Stimulated activated CD4-positive, alpha-beta T cell treated with anti-CD3 and anti-CD28 coated beads, Interleukin-1b, Interleukin-23, amount 100 ng/mL, for 48 hours (primary cell): ENCODE measurements around the gene KDM5A.
"Not testable (repeated sequence)": the region's sequence is repeated elsewhere in the genome, so short reads cannot be mapped to it uniquely, and the experiment has no call there.

ENCODE experiments used
- DNase-seq: peaks from one replicate; pipeline ENCODE4 v3.0.0-alpha.2; 2020

KDM5A gene

DNA sequence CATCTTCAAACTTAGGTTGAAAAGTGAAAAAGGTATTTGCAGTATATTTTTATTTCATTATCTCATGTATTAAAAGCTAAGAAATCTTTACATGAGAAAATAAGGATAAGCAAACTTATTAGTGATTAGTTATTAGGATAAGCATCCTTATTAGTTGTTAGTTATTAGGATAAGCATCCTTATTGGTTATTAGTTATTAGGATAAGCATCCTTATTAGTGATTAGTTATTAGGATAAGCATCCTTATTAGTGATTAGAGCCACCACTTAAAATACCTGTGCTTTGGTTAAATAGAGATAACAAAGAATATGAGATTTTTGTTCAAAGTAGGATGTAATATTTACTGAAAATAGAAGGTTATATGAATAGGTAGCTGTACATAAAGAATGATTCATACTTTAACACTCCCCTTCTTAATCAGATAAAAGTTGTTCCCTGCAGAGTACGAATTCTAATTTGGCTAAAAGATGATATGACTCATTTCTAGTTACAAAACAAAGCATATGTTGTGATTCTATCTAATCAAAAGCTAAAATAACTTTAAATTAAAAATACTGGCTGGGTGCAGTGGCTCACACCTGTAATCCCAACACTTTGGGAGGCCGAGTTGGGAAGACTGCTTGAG lies 56.4 kb downstream of the KDM5A start:
- DNase-seq: no peak

DNA sequence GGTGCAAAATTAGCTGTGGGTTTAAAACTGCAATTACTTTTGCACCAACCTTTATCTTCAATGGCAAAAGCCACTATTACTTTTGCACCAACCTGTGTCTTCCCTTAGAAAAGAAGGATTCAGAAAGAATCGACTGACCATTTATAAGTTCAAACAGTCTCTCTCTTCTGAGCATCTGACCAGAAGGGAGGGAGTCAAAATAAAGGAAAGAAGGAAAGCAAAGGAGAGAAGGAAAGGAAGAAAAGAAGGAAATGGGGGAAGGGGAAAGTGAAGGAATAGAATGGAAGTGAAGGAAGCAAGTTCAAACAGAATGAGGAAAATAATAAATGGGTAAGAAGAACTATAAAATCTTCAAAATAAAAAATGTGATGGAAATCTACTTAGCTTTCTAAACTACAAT lies 57.8 kb downstream of the KDM5A start:
- no peak for DNase-seq

DNA sequence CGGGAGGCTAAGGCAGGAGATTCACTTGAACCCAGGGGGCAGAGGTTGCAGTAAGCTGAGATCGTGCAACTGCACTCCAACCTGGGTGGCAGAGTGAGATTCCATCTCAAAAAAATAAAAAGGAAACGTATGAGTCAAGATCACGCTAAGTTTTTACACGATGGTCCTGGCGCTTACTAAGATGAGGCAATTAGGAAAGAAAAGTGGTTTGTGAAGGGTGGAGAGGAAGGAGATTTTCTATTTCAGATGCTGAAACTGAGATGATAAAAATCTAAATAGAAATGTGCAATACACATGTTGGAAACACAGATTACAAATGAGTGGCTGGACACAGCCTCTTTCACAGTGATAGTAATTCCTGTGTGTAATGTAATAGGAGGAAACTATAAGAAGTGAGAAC lies 63.2 kb downstream of the KDM5A start:
- DNase-seq: no peak

DNA sequence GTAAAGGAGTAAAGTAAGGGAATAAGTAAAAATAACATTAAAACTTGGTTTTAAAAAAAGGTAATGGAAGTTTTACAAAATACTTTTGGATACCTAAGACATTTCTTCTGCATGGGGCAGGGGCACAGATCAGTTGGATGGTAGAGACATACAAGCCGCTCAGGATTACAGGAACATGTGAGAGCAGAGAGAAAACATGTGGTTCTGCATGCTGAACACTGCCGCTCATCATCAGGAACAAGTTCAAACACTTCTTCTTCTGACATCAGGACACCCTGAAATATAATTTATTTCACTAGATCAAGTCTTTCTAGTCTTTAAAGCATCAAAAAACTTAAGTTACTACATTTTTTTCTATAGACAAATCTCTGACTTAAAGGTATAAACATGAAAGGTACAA lies 65.6 kb downstream of the KDM5A start:
- DNase-seq: no peak

DNA sequence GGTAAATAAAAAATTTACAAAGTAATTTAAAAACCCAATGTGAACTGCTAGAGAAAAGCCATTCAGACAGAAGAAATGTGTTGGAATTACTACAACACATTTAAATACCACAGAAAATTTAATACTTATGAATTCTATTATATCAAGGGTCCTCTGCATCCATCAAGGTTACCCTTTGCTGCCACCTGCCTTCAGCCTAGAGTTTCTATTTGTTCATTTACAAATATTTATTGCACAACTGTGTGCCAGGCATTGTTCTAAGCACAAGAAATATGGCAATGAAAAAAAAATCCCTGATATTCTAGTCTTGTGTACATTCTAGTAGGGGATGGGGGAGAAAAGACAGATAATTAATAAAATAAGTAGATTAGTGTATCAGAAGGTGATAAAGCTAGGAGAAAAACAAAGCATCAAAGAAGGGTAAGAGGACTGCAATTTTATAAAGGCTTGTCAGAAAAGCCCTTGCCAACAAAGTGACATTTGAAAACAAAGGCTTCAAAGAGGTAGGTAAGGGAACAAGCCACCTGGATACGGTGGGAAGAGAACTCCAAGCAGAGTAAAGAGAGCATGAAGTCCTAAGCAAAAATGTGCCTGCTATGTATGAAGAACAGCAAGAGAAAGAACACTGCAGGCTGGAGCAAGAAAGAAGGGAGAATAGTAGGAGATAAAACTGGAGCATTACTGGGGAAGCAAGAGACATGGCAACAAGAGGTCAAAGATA lies 67.4 kb downstream of the KDM5A start:
- DNase-seq: no peak

DNA sequence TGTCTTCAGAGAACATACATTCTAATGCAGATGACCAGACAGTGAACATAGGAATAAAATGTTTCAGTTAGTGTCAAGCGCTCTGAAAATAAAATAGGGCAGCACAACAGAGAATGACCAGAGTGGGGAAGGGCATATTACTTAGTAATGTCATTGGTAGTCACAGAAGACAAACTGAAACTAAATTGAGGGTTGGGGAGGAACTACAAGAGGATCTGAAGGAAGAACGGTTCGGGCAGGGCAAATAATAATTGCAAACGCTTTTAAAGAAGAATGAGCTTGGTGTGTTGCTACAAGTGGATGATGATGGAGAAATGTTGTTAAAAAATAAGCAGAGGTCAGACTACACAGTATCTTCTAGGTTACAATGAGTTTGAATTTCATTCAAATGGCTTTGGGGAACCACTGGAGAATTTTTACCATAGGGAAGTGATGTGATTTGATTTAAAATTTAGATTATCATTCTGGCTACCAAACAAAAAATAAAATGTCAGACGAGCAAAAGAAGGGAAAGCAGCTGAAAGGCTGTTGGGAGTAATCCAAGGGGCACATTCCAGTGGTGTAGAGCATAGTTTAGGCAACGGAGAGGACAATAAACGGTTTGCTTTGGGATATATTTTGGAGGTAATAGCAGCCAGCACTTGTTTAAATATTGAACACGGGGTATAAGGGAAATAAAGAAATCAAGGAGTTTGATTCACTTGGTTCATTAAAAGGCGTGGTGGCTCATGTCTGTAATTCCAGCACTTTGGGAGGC lies 70.2 kb downstream of the KDM5A start:
- no peak for DNase-seq

DNA sequence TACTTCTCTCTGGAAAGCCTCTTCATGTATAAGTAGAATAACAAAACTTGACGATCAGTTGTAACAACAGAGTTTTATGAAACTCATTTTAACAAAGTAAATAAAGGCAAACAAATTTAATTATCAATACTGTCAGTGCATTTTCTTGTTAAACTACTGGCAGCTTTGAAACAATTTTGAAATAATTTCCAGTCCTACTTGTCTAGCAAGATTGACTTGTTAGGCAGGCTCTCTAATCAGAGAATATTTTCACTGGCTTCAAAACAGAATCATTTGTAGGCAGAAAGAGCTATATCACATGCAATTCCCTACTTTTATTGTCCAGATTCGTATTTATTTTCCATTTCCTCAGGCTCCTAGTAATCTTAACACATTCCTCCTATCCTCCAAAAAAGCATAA lies 80.6 kb downstream of the KDM5A start:
- no peak for DNase-seq

DNA sequence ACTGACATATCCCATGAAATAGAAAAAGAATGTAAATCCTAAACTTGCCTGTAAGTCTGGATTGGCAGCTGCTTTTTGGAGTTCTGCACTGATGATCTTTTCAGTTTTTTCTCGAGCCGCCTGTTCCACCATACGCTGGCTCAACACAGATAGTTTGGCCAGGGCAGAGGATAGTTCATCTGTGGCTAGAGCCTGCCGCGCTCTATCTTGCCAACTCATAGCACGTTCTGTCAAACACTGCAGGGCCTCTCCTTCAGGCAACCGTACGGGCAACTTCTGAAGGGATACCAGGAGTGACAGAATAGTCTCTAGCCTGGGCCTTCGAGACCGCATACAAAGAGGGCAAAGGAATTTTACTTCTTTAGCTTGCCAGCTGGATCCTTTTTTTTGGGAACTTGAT lies 81.7 kb downstream of the KDM5A start:
- DNase-seq: no peak

DNA sequence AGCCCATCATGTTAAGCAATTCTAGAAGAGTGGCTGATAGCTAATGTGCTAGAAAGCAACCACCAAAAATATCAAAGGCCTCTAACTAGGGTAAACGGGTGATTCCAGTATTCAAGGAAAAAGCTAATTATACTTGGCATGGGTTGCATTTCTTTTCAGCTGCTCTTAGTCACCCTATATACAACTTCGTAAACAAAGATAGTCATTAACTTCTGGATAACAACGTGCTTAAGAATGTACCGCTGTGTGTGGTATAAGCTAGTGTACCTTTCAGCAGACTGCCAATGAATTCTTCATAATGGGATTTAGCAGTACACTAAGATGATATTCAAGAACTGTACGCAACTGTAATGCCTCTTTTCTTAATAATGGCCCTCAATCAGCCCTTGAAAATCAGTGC lies 84.3 kb downstream of the KDM5A start:
- DNase-seq: no peak

DNA sequence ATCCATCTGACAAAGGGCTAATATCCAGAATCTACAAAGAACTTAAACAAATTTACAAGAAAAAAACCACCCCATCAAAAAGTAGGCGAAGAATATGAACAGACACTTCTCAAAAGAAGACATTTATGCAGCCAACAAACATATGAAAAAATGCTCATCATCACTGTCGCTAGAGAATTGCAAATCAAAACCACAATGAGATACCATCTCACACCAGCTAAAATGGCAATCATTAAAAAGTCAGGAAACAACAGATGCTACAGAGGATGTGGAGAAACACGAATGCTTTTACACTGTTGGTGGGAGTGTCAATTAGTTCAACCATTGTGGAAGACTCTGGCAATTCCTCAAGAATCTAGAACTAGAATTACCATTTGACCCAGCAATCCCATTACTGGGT lies 86.4 kb downstream of the KDM5A start:
- DNase-seq: not testable (repeated sequence)

DNA sequence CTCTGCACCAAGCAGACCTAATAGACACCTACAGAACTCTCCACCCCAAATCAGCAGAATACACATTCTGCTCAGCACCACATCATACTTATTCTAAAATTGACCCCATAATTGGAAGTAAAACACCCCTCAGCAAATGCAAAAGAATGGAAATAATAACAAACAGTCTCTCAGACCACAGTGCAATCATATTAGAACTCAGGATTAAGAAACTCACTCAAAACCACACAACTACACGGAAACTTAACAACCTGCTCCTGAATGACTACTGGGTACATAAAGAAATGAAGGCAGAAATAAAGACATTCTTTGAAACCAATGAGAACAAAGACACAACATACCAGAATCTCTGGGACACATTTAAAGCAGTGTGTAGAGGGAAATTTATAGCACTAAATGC lies 89.0 kb downstream of the KDM5A start:
- DNase-seq: not testable (repeated sequence)

DNA sequence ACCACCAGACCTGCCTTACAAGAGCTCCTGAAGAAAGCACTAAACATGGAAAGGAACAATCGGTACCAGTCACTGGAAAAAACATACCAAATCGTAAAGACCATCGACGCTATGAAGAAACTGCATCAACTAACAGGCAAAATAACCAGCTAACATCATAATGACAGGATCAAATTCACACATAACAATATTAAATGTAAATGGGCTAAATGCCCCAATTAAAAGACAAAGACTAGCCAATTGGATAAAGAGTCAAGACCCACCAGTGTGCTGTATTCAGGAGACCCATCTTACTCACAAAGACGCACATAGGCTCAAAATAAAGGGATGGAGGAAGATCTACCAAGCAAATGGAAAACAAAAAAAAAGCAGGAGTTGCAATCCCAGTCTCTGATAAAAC lies 89.6 kb downstream of the KDM5A start:
- not testable (repeated sequence) for DNase-seq

DNA sequence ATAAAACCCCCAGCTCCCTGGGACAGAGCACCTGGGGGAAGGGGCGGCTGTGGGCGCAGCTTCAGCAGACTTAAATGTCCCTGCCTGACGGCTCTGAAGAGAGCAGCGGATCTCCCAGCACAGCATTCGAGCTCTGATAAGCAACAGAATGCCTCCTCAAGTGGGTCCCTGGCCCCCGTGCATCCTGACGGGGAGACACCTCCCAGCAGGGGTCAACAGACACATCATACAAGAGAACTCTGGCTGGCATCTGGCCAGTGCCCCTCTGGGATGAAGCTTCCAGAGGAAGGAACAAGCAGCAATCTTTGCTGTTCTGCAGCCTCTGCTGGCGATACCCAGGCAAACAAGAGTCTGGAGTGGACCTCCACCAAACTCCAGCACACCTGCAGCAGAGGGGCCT lies 91.1 kb downstream of the KDM5A start:
- not testable (repeated sequence) for DNase-seq

DNA sequence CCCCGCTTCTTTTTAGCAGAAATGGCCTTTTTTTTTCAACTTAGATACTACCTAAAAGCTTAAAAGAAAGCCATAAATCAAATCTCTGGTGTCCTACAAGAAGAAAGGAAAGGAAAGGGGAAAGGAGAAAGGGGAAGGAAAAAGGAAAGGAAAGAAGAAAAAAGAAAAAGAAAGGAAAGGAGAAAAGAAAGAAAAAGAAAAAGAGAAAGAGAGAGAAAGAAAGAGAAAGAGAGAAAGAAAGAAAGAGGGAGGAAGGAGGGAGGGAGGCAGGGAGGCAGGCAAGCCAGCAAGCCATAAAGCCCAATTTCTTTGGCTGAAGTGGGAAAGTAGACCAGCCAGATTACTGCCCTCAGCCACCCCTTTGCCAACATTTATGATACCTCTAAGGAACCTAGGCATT lies 94.0 kb downstream of the KDM5A start:
- DNase-seq: no peak

DNA sequence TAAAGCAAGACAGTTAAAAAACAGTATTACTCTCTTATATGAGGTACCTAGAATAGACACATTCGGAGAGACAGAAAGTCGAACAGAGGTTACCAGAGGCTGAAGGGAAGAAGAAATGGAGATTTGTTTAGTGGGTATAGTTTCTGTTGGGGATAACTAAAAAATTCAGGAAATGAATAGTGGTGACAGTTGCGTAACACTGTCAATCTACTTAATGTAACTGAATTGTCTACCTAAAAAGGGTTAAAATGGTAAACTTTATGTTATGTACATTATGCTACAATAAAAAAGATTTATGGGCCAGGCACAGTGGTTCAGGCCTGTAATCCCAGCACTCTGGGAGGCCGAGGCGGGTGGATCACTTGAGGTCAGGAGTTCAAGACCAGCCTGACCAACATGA lies 95.9 kb downstream of the KDM5A start:
- no peak for DNase-seq

DNA sequence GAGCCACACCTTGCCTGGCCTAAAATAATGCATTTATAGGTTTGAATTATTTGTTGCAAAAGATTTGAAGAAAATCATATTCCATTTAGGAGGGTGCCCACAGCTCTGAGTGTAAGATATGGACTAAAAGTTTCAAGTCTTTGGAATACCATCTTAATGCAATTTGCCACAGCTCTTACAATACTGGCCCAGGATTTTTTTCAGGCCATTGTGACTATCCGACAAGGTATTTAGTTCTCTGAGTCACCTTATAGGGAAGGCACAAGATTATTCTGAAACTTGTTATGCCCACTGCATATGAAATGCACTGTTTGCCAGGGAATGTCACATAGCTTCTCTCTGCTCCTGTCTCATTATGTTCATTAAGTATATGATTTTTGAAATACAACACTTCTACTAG lies 96.9 kb downstream of the KDM5A start:
- DNase-seq: no peak

DNA sequence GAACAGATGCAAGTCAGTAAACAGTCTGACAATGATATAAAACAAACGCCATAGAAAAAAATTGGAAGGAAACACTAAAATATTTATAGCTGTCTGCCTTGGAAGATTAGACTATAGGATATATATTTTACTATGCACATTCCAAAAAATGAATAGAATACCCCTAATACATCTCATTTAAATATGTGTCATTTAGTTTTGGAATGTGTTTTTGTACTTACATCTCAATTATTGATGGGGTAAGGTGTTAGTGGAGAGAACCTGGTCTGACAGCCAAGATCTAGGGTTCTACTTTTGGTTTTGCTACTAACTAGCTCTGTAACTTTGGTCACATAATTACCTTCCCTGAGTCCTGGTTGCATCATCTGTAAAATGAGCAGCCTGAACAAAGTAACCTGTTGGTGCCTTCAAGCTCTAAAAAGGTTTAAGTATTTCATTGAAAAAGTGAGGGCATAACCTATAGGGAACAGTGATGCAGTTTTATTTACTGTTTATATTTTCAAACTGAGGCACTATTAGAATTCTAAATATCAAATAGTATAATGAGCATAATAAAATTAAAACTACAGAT lies 97.9 kb downstream of the KDM5A start:
- DNase-seq: no peak

DNA sequence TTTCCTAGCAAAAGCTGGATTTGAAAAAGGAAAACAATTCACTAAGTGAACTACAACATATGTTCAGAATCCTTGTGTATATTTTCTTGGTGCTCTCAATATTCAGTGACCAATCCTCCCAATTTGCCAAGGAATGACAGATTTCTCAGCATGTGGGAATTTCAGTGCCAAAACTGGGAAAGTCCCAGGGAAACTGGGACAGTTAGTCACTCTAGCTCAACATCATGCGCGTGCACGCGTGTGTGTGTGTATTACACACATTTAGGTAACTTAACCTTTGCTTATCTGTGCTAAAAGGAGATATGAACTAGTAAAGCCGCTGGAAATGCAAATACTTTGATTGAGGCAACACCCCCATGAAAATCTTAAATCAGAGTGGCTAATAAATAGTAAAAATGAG lies 100.4 kb downstream of the KDM5A start:
- DNase-seq: no peak

DNA sequence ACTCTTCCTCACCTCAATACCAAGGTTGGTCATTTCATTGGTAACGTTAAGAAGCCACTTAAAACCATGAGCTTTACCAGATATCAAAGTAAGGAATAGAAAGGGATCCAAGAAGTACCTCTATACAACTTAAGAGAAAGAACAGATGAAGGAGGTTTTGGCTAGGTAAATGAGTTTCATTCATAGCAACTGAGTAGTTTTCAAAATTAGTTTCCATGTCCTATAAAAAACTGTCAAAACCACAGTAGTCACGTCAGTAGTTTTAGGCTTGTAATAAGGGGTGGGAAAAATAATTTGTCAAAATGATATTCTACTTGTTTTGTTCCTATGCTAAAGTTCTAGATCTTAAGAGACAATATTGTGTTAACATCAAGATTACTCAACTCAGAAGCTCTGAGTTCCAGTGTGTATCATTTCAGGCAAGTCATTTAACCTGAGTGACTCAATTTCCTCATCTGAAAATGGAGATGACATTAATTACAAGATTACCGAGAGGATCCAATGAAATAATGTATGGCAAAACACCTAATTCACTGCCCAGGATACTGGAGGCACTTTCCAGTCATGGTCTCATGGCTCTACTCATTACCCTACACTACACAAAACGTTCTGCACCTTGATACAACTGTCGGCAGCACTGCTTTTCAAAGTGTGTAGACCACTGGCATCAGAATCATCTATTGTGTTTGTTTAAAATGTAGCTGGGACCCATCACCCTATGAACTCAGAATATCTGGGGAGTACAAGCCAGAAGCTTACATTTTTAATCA lies 102.4 kb downstream of the KDM5A start:
- no peak for DNase-seq

DNA sequence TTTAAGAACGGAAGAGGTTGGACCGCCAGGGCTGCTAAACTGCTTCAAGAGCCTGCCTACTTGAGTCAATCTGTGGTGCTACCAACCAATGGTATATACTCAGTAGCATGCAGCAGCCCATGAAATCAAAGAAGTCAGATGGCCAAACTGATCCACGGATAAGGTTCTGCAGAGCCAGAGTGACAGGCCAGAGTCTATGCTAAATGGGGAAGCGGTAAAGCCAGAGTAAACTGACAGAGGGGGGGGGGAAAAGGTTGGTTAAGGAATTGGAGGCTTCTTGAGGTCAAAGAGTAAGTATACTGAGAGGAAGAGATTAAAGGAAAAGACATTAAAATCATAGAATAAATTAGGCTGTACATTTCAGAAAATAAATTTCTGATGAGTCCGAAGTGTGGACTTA lies 111.1 kb downstream of the KDM5A start:
- DNase-seq: no peak

DNA sequence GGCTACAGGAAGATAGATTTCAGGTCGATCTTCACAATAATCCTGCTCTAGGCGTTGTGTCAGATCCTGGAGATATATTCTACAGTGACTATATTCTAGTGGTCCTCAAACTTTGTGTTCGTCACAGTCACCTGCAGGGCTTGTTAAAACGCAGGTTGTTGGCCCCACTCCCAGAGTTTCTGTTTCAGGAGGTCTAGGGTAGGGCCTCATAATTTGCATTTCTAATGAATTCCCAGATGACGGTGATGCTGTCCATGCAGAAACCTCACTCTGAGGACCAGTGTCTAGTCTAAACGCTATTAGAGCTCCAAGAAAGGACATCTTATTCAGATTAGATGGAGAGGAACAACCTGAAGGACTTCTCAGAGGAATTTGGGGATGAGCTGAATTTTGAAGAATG lies 113.3 kb downstream of the KDM5A start:
- no peak for DNase-seq

DNA sequence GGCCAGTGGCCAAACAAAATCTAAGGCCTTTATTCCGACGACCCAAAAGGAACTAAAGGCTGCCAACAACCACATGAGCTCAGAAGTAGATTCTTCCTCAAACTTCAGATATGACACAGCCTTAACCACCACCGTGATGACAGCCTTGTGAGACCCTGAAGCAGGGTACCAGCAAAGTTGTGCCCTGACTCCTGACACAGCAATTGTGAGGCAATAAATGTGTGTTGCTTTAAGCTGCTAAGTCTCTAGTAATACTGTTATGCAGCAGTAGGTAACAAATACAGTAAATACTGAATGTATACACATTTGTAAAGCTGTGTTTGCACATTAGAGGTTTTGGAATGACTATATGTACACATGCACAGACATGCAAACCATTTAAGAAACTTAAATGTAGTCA lies 115.7 kb downstream of the KDM5A start:
- no peak for DNase-seq

DNA sequence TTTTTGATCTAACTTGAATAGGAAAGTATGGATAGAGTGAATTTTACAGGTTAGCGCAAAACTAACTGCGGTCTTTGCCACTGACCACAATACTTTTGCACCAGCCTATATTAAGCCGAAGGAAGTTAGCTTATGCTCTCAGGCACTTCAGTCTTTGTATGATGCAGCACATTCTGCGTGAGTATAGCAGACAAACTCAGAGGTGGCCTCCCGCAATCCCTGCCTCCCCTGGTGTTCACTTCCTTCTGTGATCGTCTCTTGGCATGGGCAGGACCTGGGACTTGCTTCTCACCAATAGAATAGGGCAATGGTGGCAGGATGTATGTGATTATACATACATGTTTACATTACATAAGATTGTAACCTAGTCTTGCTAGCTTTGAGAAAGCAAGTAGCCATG lies 116.2 kb downstream of the KDM5A start:
- DNase-seq: no peak
